HG03108 (cell line): ENCODE measurements around the gene SMARCD3.

Experiments used
- ATAC-seq: cut with Tn5 transposase; IDR thresholded peaks from one replicate; pipeline ENCODE4 v1.9.1; 2021; ENCODE audit warnings: moderate library complexity; ENCODE audit not compliant: unreplicated experiment

SMARCD3 gene

DNA sequence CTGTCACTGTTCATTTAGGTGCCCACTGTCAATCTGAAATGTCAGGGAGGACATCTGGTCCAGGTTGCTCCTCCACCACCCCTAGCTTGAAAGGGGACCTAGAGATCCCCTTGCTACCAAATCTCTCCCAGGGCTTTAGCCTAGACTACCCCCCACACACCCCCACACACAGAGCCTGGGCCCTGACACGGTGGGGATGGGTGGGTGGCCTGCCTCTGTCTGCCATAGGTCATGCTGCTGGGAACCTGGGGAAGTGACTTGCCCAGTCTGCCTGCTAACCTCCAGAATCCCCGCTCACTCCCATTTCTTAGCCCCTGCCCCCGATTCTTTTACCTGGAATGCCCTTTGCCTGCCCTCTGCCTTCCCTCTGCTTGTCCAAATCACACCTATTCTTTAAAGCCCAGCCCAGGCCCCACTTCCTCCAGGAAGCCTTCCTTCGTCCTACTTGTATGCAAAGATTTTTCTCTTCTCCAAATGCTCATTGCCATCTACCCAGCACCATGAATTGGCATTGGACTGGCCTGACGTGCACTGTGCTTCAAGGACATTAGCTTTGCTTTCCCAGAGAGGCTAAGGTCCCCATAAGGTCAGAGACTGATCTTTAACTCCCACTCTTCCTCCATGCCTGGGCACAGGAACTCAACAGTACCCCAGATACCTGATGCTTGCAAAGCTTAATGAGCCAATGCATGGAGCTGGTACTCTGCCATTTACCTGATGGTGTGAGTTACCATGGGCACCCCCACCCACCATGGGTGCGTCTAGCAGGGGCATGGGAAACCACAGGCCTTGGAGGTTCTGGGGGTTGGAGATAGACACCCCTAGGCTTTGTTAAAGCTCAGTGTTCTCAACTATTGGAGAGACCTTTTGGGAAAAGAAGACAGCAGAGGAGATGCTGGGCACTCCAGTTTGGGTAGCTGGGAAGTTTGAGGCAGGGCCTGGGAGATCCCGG is 2.0 kb upstream of the SMARCD3 start:
- no peak for ATAC-seq

- ATAC-seq = no peak
These were observed 1.2 kb upstream of the SMARCD3 start for GRCh38 chr7:151249732-151250072.

DNA sequence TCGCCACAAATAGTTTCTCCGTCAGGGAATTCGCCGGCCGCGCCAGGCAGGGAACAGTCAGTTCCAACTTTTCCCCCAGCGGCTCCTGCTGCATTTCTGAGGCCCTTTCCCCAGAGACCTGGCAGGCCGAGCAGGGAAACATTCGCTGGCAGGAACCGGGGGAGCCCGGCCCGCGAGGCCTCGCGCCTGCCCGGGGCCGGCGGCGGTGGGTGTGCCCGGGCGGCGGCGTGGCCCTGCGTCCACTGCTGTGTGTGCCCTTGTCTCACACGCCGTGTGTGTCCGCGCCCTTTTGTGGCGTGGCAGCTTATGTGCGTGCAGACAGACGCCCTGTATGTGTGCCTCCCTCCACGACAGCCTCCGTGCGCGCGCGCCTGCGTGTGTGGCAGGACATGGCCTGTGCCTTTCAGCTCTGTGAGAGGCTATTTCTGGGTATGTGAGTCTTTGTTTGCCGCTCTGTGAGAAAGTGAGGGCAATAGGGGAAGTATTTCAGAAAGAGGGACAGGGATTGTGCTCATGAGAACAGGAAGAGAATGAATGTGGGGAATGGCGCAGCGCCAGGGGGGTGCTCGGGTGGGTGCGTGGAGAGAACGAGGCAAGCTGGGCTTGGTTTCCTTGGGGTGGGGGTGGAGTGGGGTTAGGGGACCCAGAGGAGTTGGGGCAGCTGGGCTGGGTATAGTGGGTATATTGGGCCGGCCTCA is 689 bp upstream of the SMARCD3 start:
- no peak for ATAC-seq

DNA sequence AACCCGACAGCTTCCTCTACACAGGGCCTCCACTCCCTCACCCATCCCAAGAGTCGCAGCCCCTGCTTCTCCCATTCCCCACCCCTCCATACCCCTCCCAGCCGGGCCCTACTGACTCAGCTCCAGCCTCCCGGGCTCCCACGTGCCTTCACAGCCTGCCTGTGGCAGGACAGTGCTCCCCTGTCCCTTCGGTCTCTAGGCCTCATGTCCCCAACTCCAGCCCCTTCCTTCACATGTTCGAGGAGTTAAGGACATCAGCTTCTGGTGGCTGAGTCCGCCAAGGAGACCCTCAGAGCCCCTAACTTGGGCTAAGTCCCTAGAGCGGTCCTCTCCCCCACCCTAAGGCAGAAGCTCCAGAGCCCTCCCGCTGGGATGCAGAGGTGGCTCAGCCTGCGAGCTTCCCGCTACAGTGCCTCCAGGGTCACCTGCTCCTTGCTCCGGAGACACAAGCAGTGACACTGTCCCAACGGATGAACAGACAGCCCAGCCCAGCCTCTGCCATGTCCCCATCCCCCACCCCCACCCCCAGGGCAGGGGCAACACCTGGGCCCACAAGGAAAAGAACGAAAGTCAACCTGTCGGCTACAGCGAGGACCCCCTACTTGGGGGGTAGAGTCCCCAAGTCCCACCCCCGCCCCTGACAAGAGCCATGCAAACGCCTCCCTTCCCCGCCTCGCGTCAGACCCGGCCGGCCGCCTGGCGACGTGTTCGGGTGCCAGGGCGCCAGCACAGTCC is 716 bp downstream of the SMARCD3 start:
- no peak for ATAC-seq

DNA sequence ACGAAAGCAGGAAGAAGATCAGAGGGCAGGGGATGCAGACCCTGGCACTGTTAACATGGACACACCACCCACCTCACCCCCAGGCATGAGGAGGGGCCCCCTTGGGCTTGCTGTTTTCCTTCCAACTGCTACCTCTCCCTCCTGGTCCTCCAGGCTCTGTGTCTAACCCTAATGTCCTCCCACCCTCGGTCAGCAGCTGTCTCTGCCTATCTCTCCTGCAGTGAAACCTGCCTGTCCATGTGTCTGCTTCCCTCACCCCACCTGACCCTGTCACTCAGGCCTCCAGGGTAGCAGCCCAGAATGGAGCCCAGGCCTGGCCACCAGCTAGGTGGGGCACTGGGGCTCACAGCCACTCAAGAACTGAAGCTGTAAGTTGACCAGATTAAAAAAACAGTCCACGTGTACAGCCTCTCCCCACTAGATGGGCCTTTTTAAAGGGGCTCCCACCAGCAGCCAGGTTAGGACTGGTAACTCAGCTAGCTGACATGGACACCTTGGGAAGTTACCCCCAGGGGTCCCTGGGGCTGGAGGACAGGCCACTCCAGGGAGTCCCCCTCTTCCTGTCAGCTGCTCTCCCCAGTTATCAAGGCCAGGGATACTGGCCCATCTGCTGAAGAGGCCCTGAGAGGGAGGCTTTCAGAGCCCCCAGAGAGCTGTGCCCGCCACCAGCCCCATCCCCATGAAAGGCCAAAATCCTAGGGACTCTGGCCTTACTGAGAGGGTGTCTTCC is 1.5 kb downstream of the SMARCD3 start:
- ATAC-seq = no peak

GRCh38 chr7:151246102-151246850 is 2.2 kb downstream of the SMARCD3 start:
- no peak for ATAC-seq

DNA sequence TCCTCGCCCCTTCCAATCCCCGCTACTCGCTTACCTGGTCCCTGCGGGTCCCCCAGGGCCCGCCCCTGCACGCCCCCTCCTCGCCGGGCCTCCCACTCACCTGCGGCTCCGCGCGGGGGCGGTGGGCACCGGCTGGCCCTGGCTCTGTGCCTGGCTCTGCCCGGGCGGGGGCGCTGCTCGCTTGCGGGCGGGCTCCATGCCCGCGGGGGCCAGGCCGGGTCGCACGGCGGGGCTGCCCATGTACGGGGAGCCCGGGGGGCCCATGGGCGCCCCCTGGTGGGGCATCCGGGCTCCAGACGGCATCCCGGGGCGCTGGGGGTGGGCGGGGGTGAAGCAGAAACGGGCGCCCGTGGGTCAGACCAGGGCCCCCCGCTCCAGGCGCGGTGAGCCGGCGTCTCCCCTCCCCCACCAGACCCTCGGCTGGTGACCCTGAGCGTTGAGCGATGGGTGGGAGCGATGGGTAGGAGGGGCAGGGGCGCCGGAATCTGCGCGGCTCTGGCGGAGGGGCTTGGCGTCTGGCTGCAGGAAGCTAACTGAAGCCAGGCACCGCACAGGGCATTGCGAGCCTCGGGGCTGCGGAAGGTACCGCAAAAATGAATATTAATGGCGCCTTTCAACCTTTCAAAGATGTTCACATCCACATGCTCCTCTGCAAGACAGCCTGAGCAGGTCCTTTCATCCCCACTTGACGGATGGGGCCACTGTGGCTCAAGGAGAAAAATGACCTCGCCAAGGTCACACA is 3.0 kb downstream of the SMARCD3 start:
- ATAC-seq = no peak

DNA sequence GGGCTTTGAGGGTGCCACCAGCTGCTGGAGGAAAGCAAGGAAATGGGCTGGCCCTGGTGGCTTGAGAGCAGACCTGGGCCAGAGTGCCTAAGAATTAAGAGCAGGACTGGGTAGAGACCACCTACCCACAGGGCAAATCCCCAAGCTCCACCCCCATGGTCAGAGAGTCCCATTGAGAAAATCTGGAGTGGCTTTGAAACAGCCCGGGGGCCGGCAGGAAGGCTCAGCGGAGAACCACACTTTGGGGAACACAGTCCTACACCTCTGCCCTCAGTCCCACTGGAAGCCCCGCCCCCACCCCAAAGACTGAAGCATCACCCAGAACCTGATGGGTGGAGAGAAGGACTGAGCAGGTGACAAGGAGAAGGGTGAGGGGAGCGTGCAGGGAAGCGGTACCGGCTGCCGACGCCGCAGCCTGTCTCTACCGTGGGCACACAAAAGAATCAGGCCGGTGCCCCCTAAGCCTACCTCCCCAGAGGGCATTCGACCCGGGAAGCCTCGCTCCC is 3.6 kb downstream of the SMARCD3 start:
- ATAC-seq = no peak

GRCh38 chr7:151244196-151244840 is 4.2 kb downstream of the SMARCD3 start:
- ATAC-seq = no peak

DNA sequence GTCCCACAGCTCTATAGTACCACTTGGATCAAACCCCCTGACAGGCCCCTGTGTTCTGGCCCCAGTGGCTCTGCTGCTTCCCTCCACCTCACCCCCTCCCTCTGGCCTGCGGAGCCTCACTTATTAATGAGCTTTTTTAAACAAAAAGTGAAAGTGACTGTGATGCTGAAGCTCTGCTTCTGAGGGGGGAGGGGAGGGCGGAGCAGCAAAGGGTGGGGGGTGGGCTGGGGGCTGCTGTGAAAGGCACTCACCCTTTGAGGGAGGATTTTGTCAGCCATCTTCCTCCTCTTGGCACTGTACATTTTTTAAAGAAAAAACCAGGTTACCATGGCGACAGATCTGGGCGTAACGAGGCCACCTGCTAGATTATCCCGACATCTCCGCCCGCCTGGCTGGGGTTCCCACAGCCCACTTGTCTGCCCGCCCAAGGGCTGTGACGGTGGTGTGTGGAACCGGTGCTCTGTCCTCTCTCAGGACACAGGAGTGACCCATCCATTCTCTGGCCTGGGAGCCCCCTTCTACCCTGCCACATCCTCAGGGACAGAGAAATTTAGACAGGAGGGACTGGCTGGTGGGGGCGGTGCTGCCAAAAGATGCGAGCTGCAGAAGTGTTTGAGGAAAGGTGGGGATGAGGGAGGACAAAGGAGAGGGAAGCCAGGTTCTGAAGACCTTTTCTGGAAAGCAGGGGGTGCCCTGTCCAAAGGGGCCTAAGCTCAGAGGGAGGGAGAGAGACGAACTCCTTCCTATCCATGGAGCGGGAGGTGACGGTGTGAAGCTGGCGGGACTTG is 4.9 kb downstream of the SMARCD3 start:
- ATAC-seq = no peak

DNA sequence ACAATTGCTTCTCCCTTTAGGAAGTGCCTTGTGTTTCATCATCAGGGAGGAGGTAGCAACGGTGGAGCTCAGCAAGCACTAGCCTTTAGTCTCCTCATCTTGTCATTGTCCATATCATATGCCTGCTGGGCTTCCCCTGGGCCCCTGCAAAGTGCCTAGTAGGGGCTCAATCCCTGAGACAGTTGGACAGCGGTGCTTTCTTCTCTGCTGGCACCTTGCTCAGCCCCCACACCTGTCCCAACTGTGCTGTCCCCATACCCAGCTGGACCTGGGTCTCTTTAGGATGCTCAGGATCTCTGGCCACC is 5.5 kb downstream of the SMARCD3 start:
- ATAC-seq = no peak

DNA sequence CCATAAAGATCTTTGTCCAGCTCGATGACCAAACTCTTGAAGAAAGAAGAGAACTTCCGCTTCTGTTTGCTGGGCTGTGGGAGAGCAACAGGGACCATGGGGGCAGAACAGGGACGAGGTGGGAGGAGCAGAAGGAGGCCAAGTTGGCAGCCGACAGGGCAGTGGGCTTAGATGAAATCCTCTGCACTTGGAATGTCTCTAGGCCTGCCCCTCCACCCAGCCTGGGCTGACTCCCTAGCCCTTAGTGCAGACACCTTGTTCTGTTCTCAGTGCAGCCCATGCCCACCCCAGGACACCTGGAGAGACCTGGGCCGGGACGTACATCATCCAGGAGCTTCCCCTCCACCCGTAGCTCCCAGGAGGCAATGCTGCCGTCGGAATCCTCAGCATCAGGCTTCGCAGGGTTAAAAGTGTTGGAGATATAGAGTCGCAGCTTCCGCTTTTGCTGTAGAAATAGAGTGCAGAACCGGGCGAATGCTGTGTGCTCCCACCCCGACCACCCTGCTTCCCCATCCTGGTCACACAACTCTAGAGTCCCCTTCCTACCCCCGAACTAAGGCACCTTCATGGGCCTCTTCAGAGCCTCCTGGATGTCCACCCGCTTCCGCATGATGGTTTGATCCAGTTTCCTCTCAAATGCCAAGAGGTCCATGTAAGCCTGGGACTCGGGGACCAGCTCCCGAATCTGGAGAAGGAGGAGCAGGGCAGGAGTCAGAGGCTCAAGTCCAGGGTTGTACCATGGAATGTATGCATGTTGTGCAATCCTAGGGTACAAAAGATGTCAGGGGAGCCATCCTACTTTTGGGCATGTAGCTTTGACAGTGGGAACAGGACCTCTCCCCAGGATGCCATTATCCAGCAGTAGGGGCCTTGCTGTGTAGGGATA is 6.1 kb downstream of the SMARCD3 start:
- no peak for ATAC-seq

GRCh38 chr7:151241755-151242096 is 6.8 kb downstream of the SMARCD3 start:
- no peak for ATAC-seq

DNA sequence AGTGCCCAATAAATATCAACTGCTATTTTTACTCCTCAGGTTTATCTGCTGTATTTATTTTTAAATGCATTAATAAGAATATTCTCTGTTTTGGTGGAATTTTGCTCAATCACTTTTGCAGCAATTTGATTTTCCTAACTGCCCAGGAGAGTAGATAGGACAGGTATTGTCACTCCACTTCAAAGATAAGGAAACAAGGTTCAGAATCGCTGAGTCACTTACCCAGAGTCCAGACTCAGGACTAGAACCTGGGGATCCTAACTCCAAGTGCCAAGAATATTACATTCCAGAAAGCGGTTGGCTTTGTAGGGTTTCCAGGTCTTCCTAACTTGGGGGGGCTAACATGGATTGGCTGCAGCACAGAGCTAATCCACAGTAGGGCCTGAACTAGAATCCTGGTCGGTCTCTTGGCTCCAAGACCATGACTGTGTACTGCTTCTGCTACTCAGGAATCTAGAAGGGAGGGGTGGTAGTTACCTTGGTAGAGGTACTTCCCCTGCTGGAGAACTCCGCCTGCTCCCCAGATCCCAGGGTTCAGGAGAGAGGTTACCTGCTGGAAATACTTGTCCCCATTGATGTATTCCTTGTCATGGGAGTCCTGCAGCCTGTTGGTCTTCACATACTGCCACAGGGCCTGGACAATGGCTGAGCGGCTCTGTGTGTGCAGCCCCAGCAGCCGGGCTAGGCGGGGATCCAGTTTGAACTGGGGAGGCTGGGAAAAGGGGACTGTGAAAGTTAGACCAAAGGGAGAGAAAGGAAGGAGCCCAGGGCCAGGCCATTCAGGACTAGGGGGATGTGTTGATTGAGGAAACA is 7.3 kb downstream of the SMARCD3 start:
- no peak for ATAC-seq

DNA sequence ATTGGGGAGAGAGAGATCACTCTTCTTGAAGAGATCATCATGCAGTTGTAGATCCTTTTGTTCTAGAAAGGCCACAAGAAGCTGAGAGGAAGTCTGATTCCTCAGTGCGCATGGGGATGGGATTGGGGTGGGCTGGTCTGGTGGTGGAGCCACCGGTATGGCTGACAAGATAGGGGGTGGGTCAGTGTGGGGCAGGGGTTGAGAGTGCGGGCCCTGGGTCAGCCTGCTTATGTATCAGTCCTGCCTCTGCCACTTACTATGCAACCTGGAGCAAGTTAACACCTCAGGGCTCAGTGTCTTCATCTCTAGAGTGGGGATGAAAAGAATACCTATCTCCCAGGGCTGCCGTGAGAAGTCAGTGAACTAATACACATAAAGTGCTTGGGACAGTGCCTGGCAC is 8.0 kb downstream of the SMARCD3 start:
- no peak for ATAC-seq

DNA sequence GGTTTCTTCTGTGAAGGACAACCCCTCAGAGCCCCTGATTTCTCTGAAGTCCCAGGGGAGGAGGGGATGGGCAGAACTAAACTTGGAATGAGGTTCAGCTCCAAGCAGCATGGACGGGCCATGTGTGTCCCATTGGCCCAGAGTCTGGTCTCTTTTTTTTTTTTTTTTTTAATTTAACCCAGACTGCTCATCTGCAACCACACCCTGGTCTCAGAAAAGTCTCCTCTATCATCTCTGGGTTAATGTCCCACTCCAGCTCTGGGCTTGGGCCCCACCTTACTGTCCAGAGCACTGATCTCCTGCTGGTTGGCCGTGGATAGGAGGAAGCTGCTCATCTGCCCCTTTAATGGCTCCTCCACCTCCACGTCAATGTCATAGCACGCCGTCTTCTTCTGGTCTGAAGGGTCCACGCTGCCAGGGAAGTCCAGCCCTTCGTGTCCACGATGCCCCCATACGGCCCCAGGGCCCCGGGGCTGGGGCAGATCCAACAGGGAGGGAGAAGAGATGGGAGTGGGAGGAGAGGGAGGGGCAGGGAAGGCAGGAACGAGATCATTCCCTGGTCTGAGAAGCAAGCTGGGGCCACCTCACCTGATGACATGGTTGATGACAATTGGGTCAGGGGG is 8.5 kb downstream of the SMARCD3 start:
- ATAC-seq = no peak
